ENCODE data around the gene RABGGTB. TPM values are rescaled to one million over a fixed set of nuclear protein-coding genes. Genes with fewer than 3 reads are reported as not detected.
"Not testable (repeated sequence)": the region's sequence is repeated elsewhere in the genome, so short reads cannot be mapped to it uniquely, and the experiment has no call there.

Gene RABGGTB
- total and polyA plus RNA-seq, 5 donors: 50.0 to 67.2 (median 56.9) TPM

GRCh38 chr1:75777812-75778211, 8.2 kb upstream of the RABGGTB start:
- H3K27me3 ChIP-seq (ENCODE audit: control insufficient read depth, insufficient read depth); intact Hi-C loops (cut with DNase I); H3K27ac ChIP-seq (ENCODE audit: low read length); H3K4me3 ChIP-seq (ENCODE audit: low read length); ATAC-seq; H3K4me1 ChIP-seq (ENCODE audit: control insufficient read depth, insufficient read depth, low read length); DNase-seq; H3K9me3 ChIP-seq (ENCODE audit: control insufficient read depth, low read length): not testable (repeated sequence)
- 97% methylated on average over 4 of the region's 4 CpGs for WGBS

GRCh38 chr1:75778694-75779093, 7.4 kb upstream of the RABGGTB start:
- ATAC-seq; H3K9me3 ChIP-seq (ENCODE audit: control insufficient read depth, low read length); H3K27ac ChIP-seq (ENCODE audit: low read length); H3K27me3 ChIP-seq (ENCODE audit: control insufficient read depth, insufficient read depth); H3K4me1 ChIP-seq (ENCODE audit: control insufficient read depth, insufficient read depth, low read length); H3K4me3 ChIP-seq (ENCODE audit: low read length); DNase-seq; intact Hi-C loops (cut with DNase I): not testable (repeated sequence)
- WGBS: 92% methylated on average over 5 of the region's 5 CpGs

- ATAC-seq; H3K4me1 ChIP-seq (ENCODE audit: control insufficient read depth, insufficient read depth, low read length); H3K4me3 ChIP-seq (ENCODE audit: low read length); H3K9me3 ChIP-seq (ENCODE audit: control insufficient read depth, low read length); intact Hi-C loops (cut with DNase I); H3K27ac ChIP-seq (ENCODE audit: low read length); DNase-seq; H3K27me3 ChIP-seq (ENCODE audit: control insufficient read depth, insufficient read depth): not testable (repeated sequence)
- WGBS: 78% methylated on average over 4 of the region's 4 CpGs
Measured at GRCh38 chr1:75780183-75780582, 5.9 kb upstream of the RABGGTB start.

- 95% methylated on average over 4 of the region's 4 CpGs for whole genome bisulfite sequencing
Measured at GRCh38 chr1:75783920-75784319, 2.1 kb upstream of the RABGGTB start.

GRCh38 chr1:75785320-75785982, 605 bp upstream of the RABGGTB start:
- intact Hi-C loops (cut with DNase I): loop anchor here in 1 of 4 donors (5.0 kb wide), 1 partner anchor 58 kb away; no protein-coding TSS in a partner anchor
- Histone ChIP-seq H3K4me1 (ENCODE audit: control insufficient read depth, insufficient read depth, low read length) (peaks cover 2% of the 10 kb centered on the region), H3K27me3 (ENCODE audit: control insufficient read depth, insufficient read depth) (no peaks in the 10 kb centered on the region), H3K4me3 (ENCODE audit: low read length) (peak overlapping the region; percentile 96), H3K27ac (ENCODE audit: low read length) (peak overlapping the region; percentile 80), H3K9me3 (ENCODE audit: control insufficient read depth, low read length) (no peaks in the 10 kb centered on the region)
- DNase-seq (no peak), ATAC-seq (peak; percentile 69)
- 13% methylated on average over 9 of the region's 9 CpGs for WGBS

More at GRCh38 chr1:75783920-75784319, 2.1 kb upstream of the RABGGTB start:
- DNase-seq; H3K9me3 ChIP-seq (ENCODE audit: control insufficient read depth, low read length); H3K27me3 ChIP-seq (ENCODE audit: control insufficient read depth, insufficient read depth); intact Hi-C loops (cut with DNase I); H3K4me1 ChIP-seq (ENCODE audit: control insufficient read depth, insufficient read depth, low read length); ATAC-seq; H3K27ac ChIP-seq (ENCODE audit: low read length); H3K4me3 ChIP-seq (ENCODE audit: low read length): not testable (repeated sequence)

GRCh38 chr1:75786901-75787493, 941 bp downstream of the RABGGTB start:
- Histone ChIP-seq H3K27ac (ENCODE audit: low read length) (no peak overlapping the region), H3K4me1 (ENCODE audit: control insufficient read depth, insufficient read depth, low read length) (peaks cover 2% of the 10 kb centered on the region), H3K27me3 (ENCODE audit: control insufficient read depth, insufficient read depth) (no peaks in the 10 kb centered on the region), H3K9me3 (ENCODE audit: control insufficient read depth, low read length) (no peaks in the 10 kb centered on the region), H3K4me3 (ENCODE audit: low read length) (peak overlapping the region; percentile 96)
- intact Hi-C loops (cut with DNase I): loop anchor here in 1 of 4 donors (5.0 kb wide), 1 partner anchor 60 kb away; no protein-coding TSS in a partner anchor
- ATAC-seq: no peak
- WGBS: 2% methylated on average over 10 of the region's 10 CpGs
- no peak for DNase-seq

- Histone ChIP-seq H3K9me3 (ENCODE audit: control insufficient read depth, low read length) (no peaks in the 10 kb centered on the region), H3K4me1 (ENCODE audit: control insufficient read depth, insufficient read depth, low read length) (peaks cover 2% of the 10 kb centered on the region), H3K27me3 (ENCODE audit: control insufficient read depth, insufficient read depth) (no peaks in the 10 kb centered on the region), H3K27ac (ENCODE audit: low read length) (no peak overlapping the region), H3K4me3 (ENCODE audit: low read length) (peak overlapping the region; percentile 96)
- DNase-seq (no peak), ATAC-seq (no peak)
- WGBS: 10% methylated on average over 4 of the region's 4 CpGs
- intact Hi-C loops (cut with DNase I): loop anchor here in 1 of 4 donors (5.0 kb wide), 1 partner anchor 60 kb away; no protein-coding TSS in a partner anchor
Measured at GRCh38 chr1:75787524-75787923, 1.5 kb downstream of the RABGGTB start.

- no peaks in the 10 kb centered on the region for H3K27me3 ChIP-seq (ENCODE audit: control insufficient read depth, insufficient read depth)
- DNase-seq (no peak), ATAC-seq (no peak)
- no peak overlapping the region for H3K27ac ChIP-seq (ENCODE audit: low read length)
- H3K4me1 ChIP-seq (ENCODE audit: control insufficient read depth, insufficient read depth, low read length): peaks cover 2% of the 10 kb centered on the region
- no peak overlapping the region for H3K4me3 ChIP-seq (ENCODE audit: low read length)
- intact Hi-C loops (cut with DNase I): loop anchor here in 1 of 4 donors (5.0 kb wide), 1 partner anchor 63 kb away; no protein-coding TSS in a partner anchor
- no peaks in the 10 kb centered on the region for H3K9me3 ChIP-seq (ENCODE audit: control insufficient read depth, low read length)
Measured at GRCh38 chr1:75789988-75790387, 3.9 kb downstream of the RABGGTB start.

GRCh38 chr1:75791022-75791421, 5.0 kb downstream of the RABGGTB start:
- H3K4me3 ChIP-seq (ENCODE audit: low read length): no peak overlapping the region
- peaks cover 2% of the 10 kb centered on the region for H3K4me1 ChIP-seq (ENCODE audit: control insufficient read depth, insufficient read depth, low read length)
- DNase-seq (no peak), ATAC-seq (no peak)
- H3K27me3 ChIP-seq (ENCODE audit: control insufficient read depth, insufficient read depth): no peaks in the 10 kb centered on the region
- H3K27ac ChIP-seq (ENCODE audit: low read length): no peak overlapping the region
- no peaks in the 10 kb centered on the region for H3K9me3 ChIP-seq (ENCODE audit: control insufficient read depth, low read length)
- intact Hi-C loops (cut with DNase I): no loop called here
- WGBS: 90% methylated on average over 1 of the region's 1 CpG

GRCh38 chr1:75792091-75792490, 6.0 kb downstream of the RABGGTB start:
- WGBS: 94% methylated on average over 3 of the region's 3 CpGs
- Histone ChIP-seq H3K27me3 (ENCODE audit: control insufficient read depth, insufficient read depth) (no peaks in the 10 kb centered on the region), H3K27ac (ENCODE audit: low read length) (no peak overlapping the region), H3K9me3 (ENCODE audit: control insufficient read depth, low read length) (no peaks in the 10 kb centered on the region), H3K4me1 (ENCODE audit: control insufficient read depth, insufficient read depth, low read length) (peaks cover 2% of the 10 kb centered on the region), H3K4me3 (ENCODE audit: low read length) (no peak overlapping the region)
- intact Hi-C loops (cut with DNase I): no loop called here
- DNase-seq: no peak
- ATAC-seq: no peak

- H3K4me3 ChIP-seq (ENCODE audit: low read length): no peak overlapping the region
- H3K4me1 ChIP-seq (ENCODE audit: control insufficient read depth, insufficient read depth, low read length): no peaks in the 10 kb centered on the region
- 97% methylated on average over 2 of the region's 2 CpGs for WGBS
- H3K27ac ChIP-seq (ENCODE audit: low read length): no peak overlapping the region
- intact Hi-C loops (cut with DNase I): no loop called here
- H3K27me3 ChIP-seq (ENCODE audit: control insufficient read depth, insufficient read depth): no peaks in the 10 kb centered on the region
- ATAC-seq (no peak), DNase-seq (no peak)
- no peaks in the 10 kb centered on the region for H3K9me3 ChIP-seq (ENCODE audit: control insufficient read depth, low read length)
Measured at GRCh38 chr1:75794382-75794781, 8.3 kb downstream of the RABGGTB start.
